Activated T-cell treated with anti-CD3 and anti-CD28 coated beads, Interleukin-2, amount 50 U/mL, for 72 hours (primary cell): ENCODE results near the gene RAB3C. TPM values are rescaled to one million over a fixed set of nuclear protein-coding genes. Genes with fewer than 3 reads are reported as not detected.

Experiments
- ATAC-seq, 2 donors: fragments of 150-1000 bp; cut with Tn5 transposase; replicated peaks in 1 of 2; 2 replicates each; pipeline ENCODE4 v1.10.0; 2021; ENCODE audit warnings: moderate library complexity in 2 of 2, mild to moderate bottlenecking in 1 of 2
- DNase-seq, 2 donors: peaks; one replicate each; pipeline ENCODE4 v3.0.0; 2021 to 2022; ENCODE audit warnings: mixed read lengths in 1 of 2
- H3K27ac Mint-ChIP-seq: one replicate; pipeline ENCODE4 v1.8.0; 2022; ENCODE audit warnings: mild to moderate bottlenecking, moderate library complexity, mixed read lengths
- H3K27me3 Mint-ChIP-seq: one replicate; pipeline ENCODE4 v1.8.0; 2022; ENCODE audit warnings: low read depth, mixed read lengths
- H3K36me3 Mint-ChIP-seq, 2 donors: one replicate each; pipeline ENCODE4 v1.8.0; 2022; ENCODE audit warnings: mixed read lengths in 2 of 2, mild to moderate bottlenecking in 1 of 2; ENCODE audit not compliant: insufficient read depth in 2 of 2
- H3K4me1 Mint-ChIP-seq: one replicate; pipeline ENCODE4 v1.8.0; 2022; ENCODE audit warnings: low read depth, mixed read lengths
- H3K4me3 Mint-ChIP-seq, 2 donors: one replicate each; pipeline ENCODE4 v1.8.0; 2022; ENCODE audit warnings: mild to moderate bottlenecking in 2 of 2, mixed read lengths in 2 of 2, moderate library complexity in 2 of 2
- H3K9me3 Mint-ChIP-seq, 2 donors: one replicate each; pipeline ENCODE4 v1.8.0; 2022; ENCODE audit warnings: mixed read lengths in 2 of 2
- total RNA-seq, 2 donors: library from RNA; stranded (reverse); gene quantifications; one replicate each; pipeline ENCODE4 v1.2.3, GENCODE V29; 2022

RAB3C gene
- total RNA-seq, 2 donors from 2014 or later = not detected

- Mint-ChIP-seq H3K4me3 (no peak overlapping the region), H3K9me3 (no peaks in the 10 kb centered on the region), H3K27me3 (peaks cover 40% of the 10 kb centered on the region), H3K27ac (no peak overlapping the region), H3K4me1 (peaks cover 20% of the 10 kb centered on the region), H3K36me3 (no peaks in the 10 kb centered on the region)
- ATAC-seq (no peak), DNase-seq (no peak)
Measured at GRCh38 chr5:58778888-58779287, 196.0 kb downstream of the RAB3C start.

GRCh38 chr5:58786035-58786434 lies 203.2 kb downstream of the RAB3C start:
- DNase-seq = no peak
- no peaks in the 10 kb centered on the region for H3K9me3 Mint-ChIP-seq
- H3K4me3 Mint-ChIP-seq = no peak overlapping the region
- H3K27ac Mint-ChIP-seq = no peak overlapping the region
- no peak for ATAC-seq
- H3K27me3 Mint-ChIP-seq = peaks cover 58% of the 10 kb centered on the region
- no peaks in the 10 kb centered on the region for H3K36me3 Mint-ChIP-seq
- H3K4me1 Mint-ChIP-seq = peaks cover 14% of the 10 kb centered on the region

- Mint-ChIP-seq H3K27ac (no peak overlapping the region), H3K27me3 (peaks cover 56% of the 10 kb centered on the region), H3K4me3 (peak overlapping the region in 1 of 2 donors; percentile 46), H3K4me1 (peaks cover 14% of the 10 kb centered on the region), H3K9me3 (no peaks in the 10 kb centered on the region), H3K36me3 (no peaks in the 10 kb centered on the region)
- peak in 1 of 2 donors; percentile 24 for DNase-seq
- peak; percentile 76 to 77 for ATAC-seq
Measured at GRCh38 chr5:58786711-58787303, 203.9 kb downstream of the RAB3C start.

GRCh38 chr5:58787987-58788386 lies 205.1 kb downstream of the RAB3C start:
- DNase-seq (no peak), ATAC-seq (no peak)
- no peak overlapping the region for H3K4me3 Mint-ChIP-seq
- no peaks in the 10 kb centered on the region for H3K9me3 Mint-ChIP-seq
- no peak overlapping the region for H3K27ac Mint-ChIP-seq
- H3K4me1 Mint-ChIP-seq = peaks cover 14% of the 10 kb centered on the region
- no peaks in the 10 kb centered on the region for H3K36me3 Mint-ChIP-seq
- peaks cover 50% of the 10 kb centered on the region for H3K27me3 Mint-ChIP-seq

- no peak overlapping the region for H3K27ac Mint-ChIP-seq
Measured at GRCh38 chr5:58793888-58794657, 211.2 kb downstream of the RAB3C start.

GRCh38 chr5:58794875-58795274 lies 212.0 kb downstream of the RAB3C start:
- peaks cover 24% of the 10 kb centered on the region for H3K27me3 Mint-ChIP-seq
- H3K9me3 Mint-ChIP-seq = peaks cover 4% of the 10 kb centered on the region in 2 donors
- ATAC-seq (peak; percentile 77 to 86), DNase-seq (peak; percentile 48 to 52)
- H3K4me3 Mint-ChIP-seq = no peak overlapping the region
- no peak overlapping the region for H3K27ac Mint-ChIP-seq
- no peaks in the 10 kb centered on the region for H3K36me3 Mint-ChIP-seq
- peaks cover 18% of the 10 kb centered on the region for H3K4me1 Mint-ChIP-seq

More at GRCh38 chr5:58793888-58794657, 211.2 kb downstream of the RAB3C start:
- H3K36me3 Mint-ChIP-seq = no peaks in the 10 kb centered on the region
- H3K4me3 Mint-ChIP-seq = no peak overlapping the region
- no peak for DNase-seq
- H3K27me3 Mint-ChIP-seq = peaks cover 16% of the 10 kb centered on the region
- peaks cover 18% of the 10 kb centered on the region for H3K4me1 Mint-ChIP-seq
- H3K9me3 Mint-ChIP-seq = peaks cover 4% of the 10 kb centered on the region in 2 donors
- ATAC-seq = no peak

GRCh38 chr5:58795327-58795726 lies 212.5 kb downstream of the RAB3C start:
- H3K9me3 Mint-ChIP-seq = peaks cover 4% of the 10 kb centered on the region in 2 donors

GRCh38 chr5:58797021-58797420 lies 214.1 kb downstream of the RAB3C start:
- H3K9me3 Mint-ChIP-seq = peaks cover 4% of the 10 kb centered on the region in 2 donors

More at GRCh38 chr5:58795327-58795726, 212.5 kb downstream of the RAB3C start:
- Mint-ChIP-seq H3K36me3 (no peaks in the 10 kb centered on the region), H3K27me3 (peaks cover 26% of the 10 kb centered on the region), H3K27ac (no peak overlapping the region), H3K4me1 (peaks cover 18% of the 10 kb centered on the region), H3K4me3 (no peak overlapping the region)
- ATAC-seq (peak; percentile 13 to 16), DNase-seq (no peak)

GRCh38 chr5:58800356-58800755 lies 217.5 kb downstream of the RAB3C start:
- no peaks in the 10 kb centered on the region for H3K36me3 Mint-ChIP-seq
- DNase-seq = no peak
- no peak overlapping the region for H3K4me3 Mint-ChIP-seq
- ATAC-seq = no peak
- H3K27me3 Mint-ChIP-seq = peaks cover 40% of the 10 kb centered on the region
- H3K4me1 Mint-ChIP-seq = peaks cover 2% of the 10 kb centered on the region
- peaks cover 2 to 3% of the 10 kb centered on the region in 2 donors for H3K9me3 Mint-ChIP-seq
- no peak overlapping the region for H3K27ac Mint-ChIP-seq

More at GRCh38 chr5:58797021-58797420, 214.1 kb downstream of the RAB3C start:
- no peak for ATAC-seq
- peaks cover 18% of the 10 kb centered on the region for H3K4me1 Mint-ChIP-seq
- no peak for DNase-seq
- H3K27me3 Mint-ChIP-seq = peaks cover 30% of the 10 kb centered on the region
- no peak overlapping the region for H3K27ac Mint-ChIP-seq
- H3K4me3 Mint-ChIP-seq = no peak overlapping the region
- H3K36me3 Mint-ChIP-seq = no peaks in the 10 kb centered on the region

GRCh38 chr5:58800861-58801540 lies 218.1 kb downstream of the RAB3C start:
- Mint-ChIP-seq H3K27me3 (peaks cover 46% of the 10 kb centered on the region), H3K4me3 (no peak overlapping the region), H3K36me3 (no peaks in the 10 kb centered on the region), H3K27ac (no peak overlapping the region), H3K4me1 (no peaks in the 10 kb centered on the region), H3K9me3 (no peaks in the 10 kb centered on the region)
- no peak for ATAC-seq
- no peak for DNase-seq

GRCh38 chr5:58803056-58803455 lies 220.2 kb downstream of the RAB3C start:
- Mint-ChIP-seq H3K36me3 (no peaks in the 10 kb centered on the region), H3K27me3 (peaks cover 54% of the 10 kb centered on the region), H3K27ac (no peak overlapping the region), H3K4me3 (no peak overlapping the region), H3K4me1 (no peaks in the 10 kb centered on the region), H3K9me3 (no peaks in the 10 kb centered on the region)
- DNase-seq = no peak
- no peak for ATAC-seq

GRCh38 chr5:58804291-58804690 lies 221.4 kb downstream of the RAB3C start:
- H3K4me3 Mint-ChIP-seq = no peak overlapping the region
- no peaks in the 10 kb centered on the region for H3K4me1 Mint-ChIP-seq
- DNase-seq = no peak
- no peaks in the 10 kb centered on the region for H3K9me3 Mint-ChIP-seq
- H3K27ac Mint-ChIP-seq = no peak overlapping the region
- peaks cover 47% of the 10 kb centered on the region for H3K27me3 Mint-ChIP-seq
- no peaks in the 10 kb centered on the region for H3K36me3 Mint-ChIP-seq
- no peak for ATAC-seq

GRCh38 chr5:58810086-58810485 lies 227.2 kb downstream of the RAB3C start:
- Mint-ChIP-seq H3K27ac (no peak overlapping the region), H3K4me1 (no peaks in the 10 kb centered on the region), H3K4me3 (no peak overlapping the region), H3K9me3 (no peaks in the 10 kb centered on the region), H3K27me3 (peaks cover 17% of the 10 kb centered on the region), H3K36me3 (no peaks in the 10 kb centered on the region)
- ATAC-seq (no peak), DNase-seq (no peak)
